Tibial nerve (tissue), 4 donors: Measurements from ENCODE around the gene PTBP1. TPM values are rescaled to one million over a fixed set of nuclear protein-coding genes. Genes with fewer than 3 reads are reported as not detected.

Experiments
- DNase-seq, 2 donors: peaks; one replicate each; pipeline ENCODE4 v3.0.0-alpha.2; 2019; ENCODE audit warnings: low spot score in 2 of 2
- H3K27ac ChIP-seq, 4 donors: fragments of 200-600 bp; sonication (generic) in 3 of 4; one replicate each; pipeline ENCODE4 v1.5.1; 2017 to 2019; ENCODE audit warnings: mild to moderate bottlenecking in 1 of 4
- H3K27me3 ChIP-seq, 2 donors: fragments of 200-600 bp; sonication (generic) in 1 of 2; one replicate each; pipeline versions ENCODE4 v1.5.1 to v1.6.0; 2017 to 2019
- H3K36me3 ChIP-seq, 3 donors: fragments of 200-600 bp; sonication (generic); one replicate each; pipeline ENCODE4 v1.5.1; 2018 to 2019
- H3K4me1 ChIP-seq, 4 donors: fragments of 200-600 bp; sonication (generic) in 3 of 4; one replicate each; pipeline ENCODE4 v1.5.1; 2017 to 2019
- H3K4me3 ChIP-seq, 4 donors: fragments of 200-600 bp; sonication (generic) in 3 of 4; one replicate each; pipeline ENCODE4 v1.5.1; 2017 to 2019; ENCODE audit warnings: mild to moderate bottlenecking in 1 of 4, moderate library complexity in 1 of 4
- H3K9me3 ChIP-seq, 4 donors: fragments of 200-600 bp; sonication (generic) in 3 of 4; one replicate each; pipeline ENCODE4 v1.5.1; 2017 to 2019
- EP300 ChIP-seq, 2 donors: sonication (generic); formaldehyde crosslinking; IDR thresholded peaks; one replicate each; pipeline ENCODE4 v1.6.1; 2017; ENCODE audit warnings: antibody characterized with exemption in 2 of 2, mild to moderate bottlenecking in 1 of 2
- POLR2A ChIP-seq, 2 donors: fragments of 450-650 bp; IDR thresholded peaks; one replicate each; pipeline ENCODE4 v1.6.1; 2017; ENCODE audit warnings: antibody characterized with exemption in 2 of 2, mild to moderate bottlenecking in 2 of 2, moderate library complexity in 2 of 2
- WGBS, 2 donors: methylation state at CpG; one replicate each; pipeline ENCODE4 v1.1.5; 2018; 5-methylcytosine and 5-hydroxymethylcytosine counted together
- total RNA-seq, 4 donors: library from RNA; depleted of rRNA; stranded (reverse); fragments of >200 nt; gene quantifications; one replicate each; pipeline ENCODE4 v1.1.0, GENCODE V29; 2016
- TF ChIP-seq, protein P1 (sequence below), 5 experiments: fragments of 200-600 bp in 3 of 5; fragments of 450-650 bp in 2 of 5; sonication (generic) in 3 of 5; IDR thresholded peaks; one replicate each; pipeline ENCODE4 v1.5.1; 2016 to 2019; ENCODE audit warnings: antibody characterized with exemption in 5 of 5, mild to moderate bottlenecking in 3 of 5, moderate library complexity in 2 of 5

The PTBP1 gene
- total RNA-seq, 4 donors from 2014 or later = 118 to 205 (median 141) TPM

- no peak for TF ChIP-seq POLR2A (IDR thresholded peaks at IDR 0.05)
- no peak for TF ChIP-seq EP300 (IDR thresholded peaks at IDR 0.05)
- TF ChIP-seq, protein P1, sequence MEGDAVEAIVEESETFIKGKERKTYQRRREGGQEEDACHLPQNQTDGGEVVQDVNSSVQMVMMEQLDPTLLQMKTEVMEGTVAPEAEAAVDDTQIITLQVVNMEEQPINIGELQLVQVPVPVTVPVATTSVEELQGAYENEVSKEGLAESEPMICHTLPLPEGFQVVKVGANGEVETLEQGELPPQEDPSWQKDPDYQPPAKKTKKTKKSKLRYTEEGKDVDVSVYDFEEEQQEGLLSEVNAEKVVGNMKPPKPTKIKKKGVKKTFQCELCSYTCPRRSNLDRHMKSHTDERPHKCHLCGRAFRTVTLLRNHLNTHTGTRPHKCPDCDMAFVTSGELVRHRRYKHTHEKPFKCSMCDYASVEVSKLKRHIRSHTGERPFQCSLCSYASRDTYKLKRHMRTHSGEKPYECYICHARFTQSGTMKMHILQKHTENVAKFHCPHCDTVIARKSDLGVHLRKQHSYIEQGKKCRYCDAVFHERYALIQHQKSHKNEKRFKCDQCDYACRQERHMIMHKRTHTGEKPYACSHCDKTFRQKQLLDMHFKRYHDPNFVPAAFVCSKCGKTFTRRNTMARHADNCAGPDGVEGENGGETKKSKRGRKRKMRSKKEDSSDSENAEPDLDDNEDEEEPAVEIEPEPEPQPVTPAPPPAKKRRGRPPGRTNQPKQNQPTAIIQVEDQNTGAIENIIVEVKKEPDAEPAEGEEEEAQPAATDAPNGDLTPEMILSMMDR (IDR thresholded peaks at IDR 0.05) = no peak
- Histone ChIP-seq H3K9me3 (no peaks in the 10 kb centered on the region), H3K4me3 (no peak overlapping the region), H3K4me1 (no peaks in the 10 kb centered on the region), H3K27me3 (no peaks in the 10 kb centered on the region), H3K27ac (no peak overlapping the region), H3K36me3 (peaks cover 0 to 77% (median 32%) of the 10 kb centered on the region in 3 donors)
- DNase-seq = no peak
- 94 to 95% methylated on average over 38 to 77 of the region's 87 CpGs for WGBS, 2 donors
These were observed 16.2 kb downstream of the PTBP1 start for GRCh38 chr19:813219-814151.

- 90 to 91% methylated on average over 47 to 49 of the region's 49 CpGs for WGBS, 2 donors
- H3K27me3 ChIP-seq = no peaks in the 10 kb centered on the region
- H3K4me1 ChIP-seq = no peaks in the 10 kb centered on the region
- no peak overlapping the region for H3K4me3 ChIP-seq
- TF ChIP-seq, protein P1 (IDR thresholded peaks at IDR 0.05) = no peak
- TF ChIP-seq EP300 (IDR thresholded peaks at IDR 0.05) = no peak
- no peak for TF ChIP-seq POLR2A (IDR thresholded peaks at IDR 0.05)
- DNase-seq = no peak
- H3K9me3 ChIP-seq = no peaks in the 10 kb centered on the region
- no peak overlapping the region for H3K27ac ChIP-seq
- H3K36me3 ChIP-seq = peaks cover 0 to 68% (median 23%) of the 10 kb centered on the region in 3 donors
These were observed 17.2 kb downstream of the PTBP1 start for GRCh38 chr19:814152-815078.

- TF ChIP-seq POLR2A (IDR thresholded peaks at IDR 0.05) (no peak), EP300 (IDR thresholded peaks at IDR 0.05) (no peak)
- TF ChIP-seq, protein P1 (IDR thresholded peaks at IDR 0.05) = no peak
- DNase-seq = no peak
- 91 to 98% methylated on average over 33 of the region's 47 CpGs for WGBS, 2 donors
- Histone ChIP-seq H3K36me3 (peaks cover 0 to 60% (median 14%) of the 10 kb centered on the region in 3 donors), H3K27me3 (no peaks in the 10 kb centered on the region), H3K4me1 (no peaks in the 10 kb centered on the region), H3K27ac (no peak overlapping the region), H3K9me3 (no peaks in the 10 kb centered on the region), H3K4me3 (no peak overlapping the region)
These were observed 18.0 kb downstream of the PTBP1 start for GRCh38 chr19:815079-815774.

DNA sequence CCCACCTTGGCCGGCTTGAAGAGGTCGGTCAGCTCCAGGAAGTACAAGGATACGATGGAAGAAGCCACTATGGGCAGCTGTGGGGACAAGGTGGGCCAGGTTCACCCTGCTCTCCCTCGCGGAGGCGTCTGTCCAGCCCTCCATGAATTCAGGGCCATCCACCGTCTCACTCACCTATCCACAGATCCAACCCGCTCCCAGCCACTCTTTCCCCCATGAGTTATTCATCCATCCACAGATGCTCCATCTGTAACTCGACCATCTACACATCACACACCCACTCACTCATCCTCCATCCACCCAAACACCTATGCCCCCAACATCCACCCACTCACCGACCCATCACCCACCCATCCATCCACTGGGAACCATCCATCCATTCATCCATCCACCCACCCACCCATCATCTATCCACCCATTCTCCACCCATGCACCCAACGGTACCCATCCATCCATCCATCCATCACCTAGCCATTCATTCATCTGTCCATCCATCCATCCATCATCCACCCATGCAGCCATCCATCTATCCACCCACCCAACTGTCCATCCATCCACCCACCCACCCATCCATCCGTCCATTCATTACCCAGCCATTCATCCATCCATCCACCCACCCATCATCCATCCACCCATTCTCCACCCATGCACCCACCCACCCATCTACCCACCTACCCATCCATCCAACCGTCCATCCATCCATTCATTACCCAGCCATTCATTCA, 18.7 kb downstream of the PTBP1 start:
- Histone ChIP-seq H3K4me3 (no peak overlapping the region), H3K36me3 (peaks cover 0 to 53% (median 7%) of the 10 kb centered on the region in 3 donors), H3K9me3 (no peaks in the 10 kb centered on the region), H3K27me3 (peaks cover 0 to 2% of the 10 kb centered on the region in 2 donors), H3K27ac (no peak overlapping the region), H3K4me1 (no peaks in the 10 kb centered on the region)
- TF ChIP-seq EP300 (IDR thresholded peaks at IDR 0.05) (no peak), POLR2A (IDR thresholded peaks at IDR 0.05) (no peak)
- TF ChIP-seq, protein P1 (IDR thresholded peaks at IDR 0.05) = no peak
- no peak for DNase-seq
- 91 to 95% methylated on average over 13 of the region's 13 CpGs for WGBS, 2 donors
